ENCODE data around the gene PDE4D. TPM values are rescaled to one million over a fixed set of nuclear protein-coding genes. Genes with fewer than 3 reads are reported as not detected.

PDE4D gene
- total RNA-seq, 1 experiment from 2014 or later, result 3.6 TPM

DNA sequence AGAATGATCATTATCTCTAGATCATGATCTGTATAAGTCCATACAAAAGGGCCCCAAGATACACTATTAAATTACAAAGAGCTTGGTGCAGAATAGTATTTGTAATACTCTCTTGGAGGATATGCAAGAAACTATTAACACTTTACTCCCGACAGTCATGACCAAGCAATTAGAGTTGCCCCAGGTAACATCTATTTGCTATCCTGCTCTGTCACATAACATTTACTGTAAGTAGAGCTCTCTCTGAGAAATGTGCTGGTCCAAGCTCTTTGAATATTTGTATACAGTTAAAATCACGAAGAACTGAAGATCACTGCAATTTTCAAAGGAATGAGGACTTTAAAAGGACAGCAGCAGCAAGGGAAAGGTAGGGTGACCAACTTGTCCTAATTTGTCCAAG is 757.0 kb downstream of the PDE4D start:
- H4K20me1 ChIP-seq (ENCODE audit: low read length), result no peaks in the 10 kb centered on the region
- no peaks in the 10 kb centered on the region for H3K27me3 ChIP-seq (ENCODE audit: low read length)
- intact Hi-C loops (cut with micrococcal nuclease), result no loop called here
- TF ChIP-seq EZH2 (IDR thresholded peaks at IDR 0.05; ENCODE audit: low read length, unreplicated experiment) (no peak), EZH2phosphoT487 (IDR thresholded peaks at IDR 0.05; ENCODE audit: borderline replicate concordance, low read length) (no peak)
- TF ChIP-seq, protein P1, sequence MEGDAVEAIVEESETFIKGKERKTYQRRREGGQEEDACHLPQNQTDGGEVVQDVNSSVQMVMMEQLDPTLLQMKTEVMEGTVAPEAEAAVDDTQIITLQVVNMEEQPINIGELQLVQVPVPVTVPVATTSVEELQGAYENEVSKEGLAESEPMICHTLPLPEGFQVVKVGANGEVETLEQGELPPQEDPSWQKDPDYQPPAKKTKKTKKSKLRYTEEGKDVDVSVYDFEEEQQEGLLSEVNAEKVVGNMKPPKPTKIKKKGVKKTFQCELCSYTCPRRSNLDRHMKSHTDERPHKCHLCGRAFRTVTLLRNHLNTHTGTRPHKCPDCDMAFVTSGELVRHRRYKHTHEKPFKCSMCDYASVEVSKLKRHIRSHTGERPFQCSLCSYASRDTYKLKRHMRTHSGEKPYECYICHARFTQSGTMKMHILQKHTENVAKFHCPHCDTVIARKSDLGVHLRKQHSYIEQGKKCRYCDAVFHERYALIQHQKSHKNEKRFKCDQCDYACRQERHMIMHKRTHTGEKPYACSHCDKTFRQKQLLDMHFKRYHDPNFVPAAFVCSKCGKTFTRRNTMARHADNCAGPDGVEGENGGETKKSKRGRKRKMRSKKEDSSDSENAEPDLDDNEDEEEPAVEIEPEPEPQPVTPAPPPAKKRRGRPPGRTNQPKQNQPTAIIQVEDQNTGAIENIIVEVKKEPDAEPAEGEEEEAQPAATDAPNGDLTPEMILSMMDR (conservative IDR thresholded peaks at IDR 0.05; ENCODE audit: low read depth, low read length), result no peak
- no peaks in the 10 kb centered on the region for H3K79me2 ChIP-seq (ENCODE audit: low read length)
- H3K36me3 ChIP-seq (ENCODE audit: low read depth, low read length), result no peaks in the 10 kb centered on the region
- BruUV-seq (replicated peaks), result no TSS peak
- no peak overlapping the region for H3K4me3 ChIP-seq (ENCODE audit: low read length)
- ChIA-PET POLR2A (ENCODE audit: unreplicated experiment) (no interaction called here), CTCF (no interaction called here)
- DNase-seq (no peak), ATAC-seq (no peak)
- peaks cover 14% of the 10 kb centered on the region; the same call in 1 of the 2 replicates for H3K4me1 ChIP-seq (ENCODE audit: insufficient read depth, low read length)
- no peaks in the 10 kb centered on the region for H3K9me3 ChIP-seq (ENCODE audit: low read length)
- no peak overlapping the region for H3K27ac ChIP-seq (ENCODE audit: low read length)
- no peak overlapping the region for H2AFZ ChIP-seq (ENCODE audit: low read length)
- H3K9ac ChIP-seq (ENCODE audit: low read length), result no peak overlapping the region
- no peak overlapping the region for H3K4me2 ChIP-seq (ENCODE audit: low read length)
- no peaks in the 10 kb centered on the region for H3F3A ChIP-seq (ENCODE audit: low read length, unreplicated experiment)
- no peaks in the 10 kb centered on the region for H3K9me2 ChIP-seq (replicated peaks; ENCODE audit: low read length)

DNA sequence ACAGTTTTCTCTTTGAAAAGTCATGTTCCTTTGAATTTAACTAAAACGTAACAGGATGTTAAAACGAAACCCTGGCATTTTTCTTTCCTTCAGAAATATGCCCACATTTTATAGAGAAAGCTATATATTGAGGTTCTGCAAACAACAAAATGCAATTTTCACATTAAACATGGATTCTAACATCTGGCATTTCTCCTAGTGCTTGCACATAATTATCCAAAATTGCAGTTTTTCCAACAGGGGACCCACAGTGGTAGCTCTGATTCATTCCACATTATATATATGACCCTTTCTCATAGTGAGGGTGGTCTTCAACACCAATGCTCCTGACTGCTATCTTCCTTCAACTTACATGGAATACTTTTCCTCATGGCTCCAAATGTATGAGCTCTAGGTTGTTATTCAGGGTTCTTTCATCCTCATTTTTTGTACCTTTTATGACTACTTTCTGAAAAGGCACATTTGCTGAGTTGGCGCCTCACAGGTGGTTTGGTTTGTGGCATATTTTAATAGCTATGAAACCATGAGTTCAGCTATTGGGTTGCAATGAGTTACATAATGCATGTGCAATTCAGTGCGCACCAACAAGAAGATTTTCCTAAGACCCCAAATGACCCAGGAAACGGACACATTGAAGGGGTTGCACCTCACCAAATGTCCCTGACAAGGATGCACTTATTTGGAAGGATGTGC is 758.9 kb downstream of the PDE4D start:
- H3K4me1 ChIP-seq (ENCODE audit: insufficient read depth, low read length), result peaks cover 14% of the 10 kb centered on the region; the same call in 1 of the 2 replicates
- H3K79me2 ChIP-seq (ENCODE audit: low read length), result no peaks in the 10 kb centered on the region
- H3K36me3 ChIP-seq (ENCODE audit: low read depth, low read length), result no peaks in the 10 kb centered on the region
- CTCF ChIA-PET, result no interaction called here
- POLR2A ChIA-PET (ENCODE audit: unreplicated experiment), result no interaction called here
- DNase-seq (no peak), ATAC-seq (no peak)
- no peak overlapping the region for H3K27ac ChIP-seq (ENCODE audit: low read length)
- H3K4me2 ChIP-seq (ENCODE audit: low read length), result no peak overlapping the region
- no peaks in the 10 kb centered on the region for H4K20me1 ChIP-seq (ENCODE audit: low read length)
- no peak overlapping the region for H2AFZ ChIP-seq (ENCODE audit: low read length)
- no peak overlapping the region for H3K9ac ChIP-seq (ENCODE audit: low read length)
- H3F3A ChIP-seq (ENCODE audit: low read length, unreplicated experiment), result no peaks in the 10 kb centered on the region
- no peak overlapping the region for H3K4me3 ChIP-seq (ENCODE audit: low read length)
- no peaks in the 10 kb centered on the region for H3K9me2 ChIP-seq (replicated peaks; ENCODE audit: low read length)
- TF ChIP-seq, protein P1 (conservative IDR thresholded peaks at IDR 0.05; ENCODE audit: low read depth, low read length), result no peak
- TF ChIP-seq EZH2 (IDR thresholded peaks at IDR 0.05; ENCODE audit: low read length, unreplicated experiment) (no peak), EZH2phosphoT487 (IDR thresholded peaks at IDR 0.05; ENCODE audit: borderline replicate concordance, low read length) (no peak)
- no peaks in the 10 kb centered on the region for H3K9me3 ChIP-seq (ENCODE audit: low read length)
- H3K27me3 ChIP-seq (ENCODE audit: low read length), result no peaks in the 10 kb centered on the region
- intact Hi-C loops (cut with micrococcal nuclease), result no loop called here
- no TSS peak for BruUV-seq (replicated peaks)

DNA sequence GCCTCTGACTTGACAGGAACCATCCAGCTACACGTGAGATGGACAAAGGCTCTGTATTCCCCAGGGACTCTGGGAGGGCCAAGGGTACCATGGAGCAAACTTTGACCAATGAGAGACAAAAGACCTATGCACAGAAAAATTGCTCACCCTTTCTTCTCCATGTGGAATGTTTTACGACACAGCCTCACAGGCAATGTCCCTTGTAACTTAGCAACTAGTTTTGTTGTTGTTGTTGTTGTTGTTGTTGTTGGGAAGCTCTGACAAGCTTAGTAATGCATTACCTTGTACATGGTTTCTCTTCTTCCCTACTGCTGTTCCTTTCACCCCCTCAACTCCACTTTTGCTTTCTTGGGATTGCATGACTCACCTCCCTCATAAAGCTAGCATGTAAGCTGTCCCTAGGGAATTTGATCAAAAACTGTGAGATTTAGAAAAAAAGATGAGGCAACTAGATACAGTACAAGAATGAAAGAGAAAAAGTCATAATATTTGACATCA is 759.7 kb downstream of the PDE4D start:
- Histone ChIP-seq H4K20me1 (ENCODE audit: low read length) (no peaks in the 10 kb centered on the region), H3K9me3 (ENCODE audit: low read length) (no peaks in the 10 kb centered on the region), H2AFZ (ENCODE audit: low read length) (no peak overlapping the region), H3K9me2 (replicated peaks; ENCODE audit: low read length) (no peaks in the 10 kb centered on the region), H3K9ac (ENCODE audit: low read length) (no peak overlapping the region), H3K4me2 (ENCODE audit: low read length) (no peak overlapping the region), H3K27me3 (ENCODE audit: low read length) (no peaks in the 10 kb centered on the region), H3K27ac (ENCODE audit: low read length) (no peak overlapping the region), H3K79me2 (ENCODE audit: low read length) (no peaks in the 10 kb centered on the region), H3K36me3 (ENCODE audit: low read depth, low read length) (no peaks in the 10 kb centered on the region), H3K4me3 (ENCODE audit: low read length) (no peak overlapping the region), H3K4me1 (ENCODE audit: insufficient read depth, low read length) (peaks cover 10% of the 10 kb centered on the region; the same call in 1 of the 2 replicates), H3F3A (ENCODE audit: low read length, unreplicated experiment) (no peaks in the 10 kb centered on the region)
- no peak for TF ChIP-seq EZH2phosphoT487 (IDR thresholded peaks at IDR 0.05; ENCODE audit: borderline replicate concordance, low read length)
- TF ChIP-seq EZH2 (IDR thresholded peaks at IDR 0.05; ENCODE audit: low read length, unreplicated experiment), result no peak
- TF ChIP-seq, protein P1 (conservative IDR thresholded peaks at IDR 0.05; ENCODE audit: low read depth, low read length), result no peak
- DNase-seq (peak; percentile 6), ATAC-seq (peak; percentile 50; the same call in 1 of the 2 replicates)
- intact Hi-C loops (cut with micrococcal nuclease), result no loop called here
- ChIA-PET POLR2A (ENCODE audit: unreplicated experiment) (no interaction called here), CTCF (no interaction called here)
- BruUV-seq (replicated peaks), result no TSS peak
